Left lung (tissue), 10 donors: ENCODE measurements around the gene MTRR. TPM values are rescaled to one million over a fixed set of nuclear protein-coding genes. Genes with fewer than 3 reads are reported as not detected.
A peak's percentile ranks its signal among the peaks of the same experiment; 100 is the strongest.

Source experiments
- ATAC-seq: fragments of 200-7000 bp; cut with Tn5 transposase; one replicate; pipeline ENCODE4 v1.9.1; 2020; ENCODE audit warnings: moderate library complexity
- DNase-seq, 4 donors: peaks; one replicate each; pipeline ENCODE4 v3.0.0-alpha.2; 2013 to 2020
- H3K27ac ChIP-seq, 2 donors: fragments of 200-600 bp; sonication (generic) in 1 of 2; one replicate each; pipeline versions ENCODE4 v1.5.0 to v1.8.0; 2020 to 2021
- H3K27me3 ChIP-seq, 2 donors: fragments of 200-600 bp; sonication (generic) in 1 of 2; one replicate each; pipeline versions ENCODE4 v1.5.0 to v1.8.0; 2020 to 2021
- H3K36me3 ChIP-seq, 2 donors: fragments of 200-600 bp; sonication (generic) in 1 of 2; one replicate each; pipeline versions ENCODE4 v1.5.0 to v1.8.0; 2020 to 2021
- H3K4me1 ChIP-seq, 2 donors: fragments of 200-600 bp; one replicate each; pipeline ENCODE4 v1.8.0; 2021
- H3K4me3 ChIP-seq, 2 donors: fragments of 200-600 bp; sonication (generic) in 1 of 2; one replicate each; pipeline versions ENCODE4 v1.5.0 to v1.8.0; 2020 to 2021; ENCODE audit warnings: mild to moderate bottlenecking in 1 of 2
- H3K9me3 ChIP-seq, 2 donors: fragments of 200-600 bp; sonication (generic) in 1 of 2; one replicate each; pipeline versions ENCODE4 v1.5.0 to v1.8.0; 2020 to 2021
- intact Hi-C, 2 donors: fragments of 100-400 bp; cut with DNase I; formaldehyde crosslinking; loops; one replicate each; pipeline versions ENCODE4 v1.11.2 to v1.14.2; 2022
- polyA plus RNA-seq, 6 donors: library from polyadenylated mRNA; unstranded; fragments of 120-200 nt; gene quantifications; one replicate each; pipeline ENCODE4 v1.2.1, GENCODE V29; 2013; ENCODE audit not compliant: insufficient read length in 6 of 6
- total RNA-seq, 2 donors: library from RNA; stranded (reverse); fragmentation: NEBNext Ultra II Directional; extraction: Animal tissue kit (Norgen Biotek cat#: 25700); gene quantifications; one replicate each; pipeline ENCODE4 v1.2.1, GENCODE V29; 2021
- TF ChIP-seq, protein P1 (sequence below), 2 donors: fragments of 200-600 bp; sonication (generic) in 1 of 2; IDR thresholded peaks; one replicate each; pipeline versions ENCODE4 v1.5.0 to v1.8.0; 2021; ENCODE audit warnings: antibody characterized with exemption in 2 of 2
- donor health status: DM: no; HTN: yes; CAD: no.
- donor health status: DM: no; HTN: no; CAD: no.

MTRR gene
- total and polyA plus RNA-seq, 8 donors = 47.5 to 78.2 (median 63.5) TPM

DNA sequence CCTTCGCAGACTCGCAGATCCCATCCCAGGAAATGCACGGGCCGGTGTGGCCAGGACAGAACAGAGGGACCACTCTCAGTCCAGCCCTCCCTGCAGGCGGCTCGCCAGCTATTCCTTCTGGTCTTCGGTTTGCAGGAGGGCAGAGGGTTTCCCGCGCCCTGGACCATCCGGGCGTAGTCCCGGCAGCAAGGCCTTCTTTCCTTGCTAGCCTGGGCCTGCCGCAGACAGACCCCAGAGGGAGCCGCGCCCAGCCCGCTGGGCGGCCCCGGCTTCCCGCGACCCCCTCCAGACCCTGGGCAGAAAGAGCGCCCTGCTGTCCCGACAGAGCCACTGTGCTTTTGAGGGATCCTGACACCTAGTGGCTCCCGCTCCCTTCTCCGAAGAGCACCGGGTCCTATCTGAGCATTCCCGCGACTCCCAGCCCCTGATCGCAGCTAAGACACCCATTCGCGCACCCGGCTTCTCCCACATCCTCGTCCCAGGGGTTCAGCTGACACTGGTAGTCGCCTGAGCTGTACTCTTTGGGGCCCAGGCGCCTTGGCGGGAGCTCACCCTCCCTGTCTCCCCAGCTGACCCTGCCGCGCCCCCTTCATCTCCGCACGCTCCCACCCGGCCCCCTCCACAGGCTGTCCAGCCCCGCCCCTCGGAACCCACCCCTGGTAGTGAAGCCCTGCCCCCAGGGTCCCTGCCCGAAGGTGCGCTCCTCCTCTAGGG, 19.1 kb upstream of the MTRR start:
- Histone ChIP-seq H3K27ac (no peak overlapping the region), H3K27me3 (peaks cover 0 to 56% of the 10 kb centered on the region in 2 donors), H3K36me3 (no peaks in the 10 kb centered on the region), H3K4me3 (peak overlapping the region; percentile 15 to 41), H3K4me1 (peaks cover 0 to 14% of the 10 kb centered on the region in 2 donors), H3K9me3 (no peaks in the 10 kb centered on the region)
- ATAC-seq = peak; percentile 37
- TF ChIP-seq, protein P1, sequence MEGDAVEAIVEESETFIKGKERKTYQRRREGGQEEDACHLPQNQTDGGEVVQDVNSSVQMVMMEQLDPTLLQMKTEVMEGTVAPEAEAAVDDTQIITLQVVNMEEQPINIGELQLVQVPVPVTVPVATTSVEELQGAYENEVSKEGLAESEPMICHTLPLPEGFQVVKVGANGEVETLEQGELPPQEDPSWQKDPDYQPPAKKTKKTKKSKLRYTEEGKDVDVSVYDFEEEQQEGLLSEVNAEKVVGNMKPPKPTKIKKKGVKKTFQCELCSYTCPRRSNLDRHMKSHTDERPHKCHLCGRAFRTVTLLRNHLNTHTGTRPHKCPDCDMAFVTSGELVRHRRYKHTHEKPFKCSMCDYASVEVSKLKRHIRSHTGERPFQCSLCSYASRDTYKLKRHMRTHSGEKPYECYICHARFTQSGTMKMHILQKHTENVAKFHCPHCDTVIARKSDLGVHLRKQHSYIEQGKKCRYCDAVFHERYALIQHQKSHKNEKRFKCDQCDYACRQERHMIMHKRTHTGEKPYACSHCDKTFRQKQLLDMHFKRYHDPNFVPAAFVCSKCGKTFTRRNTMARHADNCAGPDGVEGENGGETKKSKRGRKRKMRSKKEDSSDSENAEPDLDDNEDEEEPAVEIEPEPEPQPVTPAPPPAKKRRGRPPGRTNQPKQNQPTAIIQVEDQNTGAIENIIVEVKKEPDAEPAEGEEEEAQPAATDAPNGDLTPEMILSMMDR (IDR thresholded peaks at IDR 0.05) = no peak
- intact Hi-C loops = no loop called here
- peak in 2 of 4 donors; percentile 31 to 74 for DNase-seq

DNA sequence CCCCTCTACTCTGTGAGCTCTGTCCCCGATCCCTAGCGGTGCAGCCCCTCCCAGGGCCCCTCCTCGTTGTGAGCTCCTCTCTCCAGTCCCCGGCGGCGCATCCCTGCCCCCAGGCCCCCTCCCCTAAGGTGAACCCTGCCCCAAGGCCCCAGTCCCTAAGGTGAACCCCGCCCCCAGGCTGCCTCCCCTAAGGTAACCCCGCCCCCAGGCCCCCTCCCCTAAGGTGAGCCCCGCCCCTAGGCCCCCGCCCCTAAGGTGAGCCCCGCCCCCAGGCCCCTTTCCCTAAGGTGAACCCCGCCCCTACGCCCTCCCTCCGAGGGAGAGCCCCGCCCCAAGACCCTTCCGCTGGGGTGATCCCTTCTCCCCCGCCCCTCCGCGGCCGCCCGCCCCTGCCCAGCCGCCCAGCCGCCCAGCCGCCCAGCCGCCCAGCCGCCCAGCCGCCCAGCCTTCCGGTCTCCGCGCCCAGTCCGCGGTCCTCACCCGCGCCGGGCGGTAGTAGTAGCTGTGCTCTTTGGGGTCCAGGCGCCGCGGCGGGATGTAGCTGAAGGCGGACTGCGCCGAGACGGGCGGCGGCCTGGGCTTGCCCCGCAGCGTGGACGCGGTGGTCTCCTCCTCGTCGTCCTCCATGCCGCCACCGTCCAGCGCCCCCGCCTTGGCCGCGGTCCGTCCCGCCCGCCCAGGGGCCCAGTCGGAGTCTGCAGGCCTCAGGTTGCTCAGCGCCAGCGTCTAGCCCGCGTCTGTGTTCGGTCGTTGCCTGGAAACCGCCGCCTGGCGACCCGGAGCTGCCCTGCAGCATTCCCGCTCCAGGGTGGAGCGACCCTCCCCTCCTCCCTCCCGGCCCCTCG, 18.3 kb upstream of the MTRR start, which contains the start of gene CFAP90:
Gene CFAP90, minus strand, starts transcription at position 739 of the 845 bp plus-strand sequence. Its CDS starts 112 bp downstream, at position 627.
- intact Hi-C loops = no loop called here
- ATAC-seq = peak; percentile 91
- H3K27ac ChIP-seq = no peak within 1 kb of the TSS

DNA sequence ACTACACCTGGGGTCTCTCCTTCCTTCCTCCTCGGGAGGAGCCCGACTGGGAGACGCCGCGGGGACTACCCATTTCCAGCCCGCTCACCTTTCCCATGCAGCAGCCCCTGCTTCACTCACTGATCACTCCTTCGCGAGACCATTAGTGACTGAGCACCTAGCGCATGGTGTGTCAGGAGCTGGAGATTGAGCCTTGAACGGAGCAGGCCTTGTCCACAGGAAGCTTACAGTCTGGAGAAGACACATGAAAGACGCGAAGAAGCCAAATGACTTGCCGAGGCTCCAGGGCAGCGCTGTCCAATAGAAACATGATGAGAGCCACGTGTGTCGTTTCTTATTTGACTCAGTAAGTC, 17.7 kb upstream of the MTRR start:
- peaks cover 0 to 14% of the 10 kb centered on the region in 2 donors for H3K4me1 ChIP-seq
- no peak overlapping the region for H3K27ac ChIP-seq
- intact Hi-C loops = no loop called here
- ATAC-seq = peak; percentile 7
- no peak for DNase-seq
- H3K9me3 ChIP-seq = no peaks in the 10 kb centered on the region
- peak overlapping the region; percentile 40 to 41 for H3K4me3 ChIP-seq
- TF ChIP-seq, protein P1 (IDR thresholded peaks at IDR 0.05) = no peak
- peaks cover 0 to 56% of the 10 kb centered on the region in 2 donors for H3K27me3 ChIP-seq
- H3K36me3 ChIP-seq = no peaks in the 10 kb centered on the region

More for the DNA sequence above, 18.3 kb upstream of the MTRR start, which contains the start of gene CFAP90:
- TF ChIP-seq, protein P1 (IDR thresholded peaks at IDR 0.05) = peak in 1 of 2 donors; percentile 15
- no peaks in the 10 kb centered on the region for H3K9me3 ChIP-seq
- H3K4me1 ChIP-seq = peaks cover 0 to 14% of the 10 kb centered on the region in 2 donors
- peak within 1 kb of the TSS; percentile 40 to 41 for H3K4me3 ChIP-seq
- peak; percentile 67 to 89 (median 84) for DNase-seq
- H3K36me3 ChIP-seq = no peaks in the 10 kb centered on the region
- H3K27me3 ChIP-seq = peaks cover 0 to 56% of the 10 kb centered on the region in 2 donors

DNA sequence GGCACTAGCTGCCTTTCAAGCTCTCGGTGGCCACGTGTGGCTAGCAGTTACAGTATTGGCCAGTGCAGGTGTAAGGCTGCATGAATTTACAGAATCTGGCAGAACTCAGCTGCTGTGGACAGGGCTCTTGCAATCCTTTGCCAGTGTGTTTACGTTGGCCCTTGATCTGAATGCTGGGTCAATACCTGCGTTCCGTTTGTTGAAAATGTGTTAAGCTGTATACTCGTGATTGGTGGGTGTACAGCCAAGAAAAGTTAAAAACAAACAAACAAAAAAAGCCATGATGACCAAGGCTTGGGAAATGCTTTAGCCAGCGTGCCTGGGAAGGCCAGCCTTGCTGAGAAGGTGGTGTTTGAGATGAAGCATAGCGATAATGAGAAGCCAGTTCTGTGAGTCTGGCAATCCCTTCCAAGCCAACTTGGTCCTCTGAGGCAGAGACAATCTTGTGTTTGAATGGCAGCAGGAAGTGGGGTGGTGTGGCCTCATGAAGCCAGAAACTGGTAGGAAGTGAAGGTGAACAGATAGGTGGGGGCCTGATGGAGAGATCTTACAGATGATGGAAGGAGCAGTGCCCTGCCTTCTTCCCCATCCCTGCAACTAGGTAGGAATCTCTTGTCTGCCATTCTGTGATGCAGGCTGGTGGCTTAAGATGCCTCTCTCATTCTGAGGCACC, 17.2 kb upstream of the MTRR start:
- peak; percentile 38 for ATAC-seq

More for the DNA sequence above, 17.2 kb upstream of the MTRR start:
- DNase-seq = peak in 1 of 4 donors; percentile 31
- intact Hi-C loops = no loop called here
- TF ChIP-seq, protein P1 (IDR thresholded peaks at IDR 0.05) = no peak
- Histone ChIP-seq H3K36me3 (no peaks in the 10 kb centered on the region), H3K4me1 (peaks cover 0 to 14% of the 10 kb centered on the region in 2 donors), H3K9me3 (no peaks in the 10 kb centered on the region), H3K27me3 (peaks cover 0 to 55% of the 10 kb centered on the region in 2 donors), H3K4me3 (no peak overlapping the region), H3K27ac (no peak overlapping the region)
